HEK293 (cell line): ENCODE measurements around the gene MAPKAP1.

Experiments used
- CTCF ChIA-PET: fragments of 350-600 bp; formaldehyde crosslinking; extraction: SDS; loops from one replicate; lab custom pipeline; 2021; ENCODE audit warnings: antibody characterized with exemption; lab: Yijun Ruan, JAX
- POLR2A ChIA-PET: fragments of 300-600 bp; formaldehyde crosslinking; extraction: SDS; loops from one replicate; lab custom pipeline; 2020; ENCODE audit warnings: antibody characterized with exemption, inconsistent platforms; lab: Yijun Ruan, JAX
- H3K27ac ChIP-seq: fragments of 200-500 bp; sonication (Bioruptor generic); 2 replicates; pipeline ENCODE4 v1.5.1; 2014; ENCODE audit warnings: low read depth, low read length, control low read depth, inconsistent platforms; ENCODE audit errors: extremely low read depth
- H3K36me3 ChIP-seq, 2 experiments: fragments of 200-500 bp in 1 of 2; sonication (Bioruptor generic) in 1 of 2; 1 replicate in 1 of 2; 2 replicates in 1 of 2; pipeline ENCODE4 v1.5.1; 2014 to 2017; ENCODE audit warnings: inconsistent platforms in 2 of 2, low read length in 2 of 2; ENCODE audit not compliant: control insufficient read depth in 2 of 2, insufficient read depth in 1 of 2
- H3K4me1 ChIP-seq: fragments of 200-500 bp; sonication (Bioruptor generic); 2 replicates; pipeline ENCODE4 v1.5.1; 2014; ENCODE audit warnings: mild to moderate bottlenecking, low read length, inconsistent platforms; ENCODE audit not compliant: control insufficient read depth, insufficient read depth
- H3K4me3 ChIP-seq: 2 replicates; pipeline ENCODE4 v1.5.1; 2011; ENCODE audit warnings: low read depth, mild to moderate bottlenecking, control low read depth, low read length, moderate library complexity
- H3K9me3 ChIP-seq: fragments of 200-500 bp; sonication (Bioruptor generic); 2 replicates; pipeline ENCODE4 v1.5.1; 2014; ENCODE audit warnings: low read depth, low read length, inconsistent platforms; ENCODE audit not compliant: control insufficient read depth, insufficient read depth
- HOXD13 ChIP-seq: sonication (generic); formaldehyde crosslinking; IDR thresholded peaks from 2 replicates; pipeline ENCODE4 v1.8.0; 2022; ENCODE audit warnings: missing genetic modification reagents, borderline replicate concordance
- IKZF3 ChIP-seq: fragments of 450-650 bp; IDR thresholded peaks from 2 replicates; pipeline ENCODE4 v1.5.0; 2018; ENCODE audit warnings: missing biosample characterization, mild to moderate bottlenecking, missing genetic modification characterization, moderate library complexity
- REPIN1 ChIP-seq: fragments of 450-650 bp; formaldehyde crosslinking; IDR thresholded peaks from 2 replicates; pipeline ENCODE4 v1.5.1; 2017; ENCODE audit warnings: missing biosample characterization, missing genetic modification characterization, low read depth
- TCF7L2 ChIP-seq: IDR thresholded peaks from 2 replicates; pipeline ENCODE4 v1.6.1; 2011; ENCODE audit warnings: low read depth, mild to moderate bottlenecking, inconsistent platforms, low read length, moderate library complexity, borderline replicate concordance
- ZNF146 ChIP-seq: fragments of 450-650 bp; formaldehyde crosslinking; IDR thresholded peaks from 2 replicates; pipeline ENCODE4 v1.5.1; 2016; ENCODE audit warnings: missing biosample characterization, missing genetic modification characterization
- ZNF155 ChIP-seq: fragments of 450-650 bp; formaldehyde crosslinking; IDR thresholded peaks from 2 replicates; pipeline ENCODE4 v1.5.1; 2016; ENCODE audit warnings: missing biosample characterization, missing genetic modification characterization
- ZNF211 ChIP-seq: fragments of 450-650 bp; formaldehyde crosslinking; IDR thresholded peaks from 2 replicates; pipeline ENCODE4 v1.5.1; 2016; ENCODE audit warnings: low read depth, missing biosample characterization, missing genetic modification characterization
- ZNF248 ChIP-seq: fragments of 450-650 bp; formaldehyde crosslinking; IDR thresholded peaks from 2 replicates; pipeline ENCODE4 v1.5.1; 2017; ENCODE audit warnings: missing biosample characterization, missing genetic modification characterization
- ZNF292 ChIP-seq: fragments of 450-650 bp; formaldehyde crosslinking; IDR thresholded peaks from 2 replicates; pipeline ENCODE4 v1.5.1; 2016; ENCODE audit warnings: low read depth, missing biosample characterization, missing genetic modification characterization, borderline replicate concordance
- ZNF302 ChIP-seq: fragments of 450-650 bp; formaldehyde crosslinking; IDR thresholded peaks from 2 replicates; pipeline ENCODE4 v1.5.1; 2016; ENCODE audit warnings: missing biosample characterization, missing genetic modification characterization, low read depth
- ZNF530 ChIP-seq: fragments of 450-650 bp; formaldehyde crosslinking; IDR thresholded peaks from 2 replicates; pipeline ENCODE4 v1.5.1; 2016; ENCODE audit warnings: low read depth, missing biosample characterization, missing genetic modification characterization
- ZNF548 ChIP-seq: fragments of 450-650 bp; formaldehyde crosslinking; IDR thresholded peaks from 2 replicates; pipeline ENCODE4 v1.5.1; 2016; ENCODE audit warnings: missing biosample characterization, missing genetic modification characterization
- ZNF549 ChIP-seq: fragments of 450-650 bp; IDR thresholded peaks from 2 replicates; pipeline ENCODE4 v1.5.1; 2018; ENCODE audit warnings: missing biosample characterization, missing genetic modification characterization, mild to moderate bottlenecking, inconsistent platforms, moderate library complexity
- ZNF571 ChIP-seq: fragments of 450-650 bp; formaldehyde crosslinking; IDR thresholded peaks from 2 replicates; pipeline ENCODE4 v1.5.0; 2017; ENCODE audit warnings: missing biosample characterization, missing genetic modification characterization
- ZNF600 ChIP-seq: fragments of 450-650 bp; formaldehyde crosslinking; IDR thresholded peaks from 2 replicates; pipeline ENCODE4 v1.5.1; 2016; ENCODE audit warnings: missing biosample characterization, missing genetic modification characterization
- ZNF707 ChIP-seq: fragments of 450-650 bp; formaldehyde crosslinking; IDR thresholded peaks from 2 replicates; pipeline ENCODE4 v1.5.1; 2016; ENCODE audit warnings: missing biosample characterization, missing genetic modification characterization
- ZNF791 ChIP-seq: fragments of 450-650 bp; formaldehyde crosslinking; IDR thresholded peaks from 2 replicates; pipeline ENCODE4 v1.5.1; 2016; ENCODE audit warnings: missing biosample characterization, missing genetic modification characterization
- ZNF830 ChIP-seq: fragments of 450-650 bp; IDR thresholded peaks from 2 replicates; pipeline ENCODE4 v1.5.0; 2018; ENCODE audit warnings: missing biosample characterization, missing genetic modification characterization, low read depth, mild to moderate bottlenecking, moderate library complexity
- ZSCAN16 ChIP-seq: fragments of 450-650 bp; formaldehyde crosslinking; IDR thresholded peaks from 2 replicates; pipeline ENCODE4 v1.5.1; 2016; ENCODE audit warnings: missing biosample characterization, missing genetic modification characterization
- TF ChIP-seq, protein P1 (sequence below): fragments of 450-650 bp; formaldehyde crosslinking; IDR thresholded peaks from 2 replicates; pipeline ENCODE4 v1.5.1; 2016; ENCODE audit warnings: missing biosample characterization, missing genetic modification characterization, low read depth
- TF ChIP-seq, protein P2 (sequence below): fragments of 450-650 bp; formaldehyde crosslinking; IDR thresholded peaks from 2 replicates; pipeline ENCODE4 v1.5.1; 2016; ENCODE audit warnings: missing biosample characterization, missing genetic modification characterization
- TF ChIP-seq, protein P3 (sequence below): fragments of 450-650 bp; formaldehyde crosslinking; IDR thresholded peaks from 2 replicates; pipeline ENCODE4 v1.5.1; 2016; ENCODE audit warnings: missing biosample characterization, missing genetic modification characterization
- TF ChIP-seq, protein P4 (sequence below): fragments of 450-650 bp; formaldehyde crosslinking; IDR thresholded peaks from 2 replicates; pipeline ENCODE4 v1.5.1; 2016; ENCODE audit warnings: missing biosample characterization, missing genetic modification characterization
- TF ChIP-seq, protein P5 (sequence below): fragments of 450-650 bp; formaldehyde crosslinking; IDR thresholded peaks from 2 replicates; pipeline ENCODE4 v1.5.1; 2016; ENCODE audit warnings: missing biosample characterization, missing genetic modification characterization
- TF ChIP-seq, protein P6 (sequence below): fragments of 450-650 bp; formaldehyde crosslinking; IDR thresholded peaks from 2 replicates; pipeline ENCODE4 v1.5.1; 2017; ENCODE audit warnings: missing biosample characterization, missing genetic modification characterization

Gene MAPKAP1

DNA sequence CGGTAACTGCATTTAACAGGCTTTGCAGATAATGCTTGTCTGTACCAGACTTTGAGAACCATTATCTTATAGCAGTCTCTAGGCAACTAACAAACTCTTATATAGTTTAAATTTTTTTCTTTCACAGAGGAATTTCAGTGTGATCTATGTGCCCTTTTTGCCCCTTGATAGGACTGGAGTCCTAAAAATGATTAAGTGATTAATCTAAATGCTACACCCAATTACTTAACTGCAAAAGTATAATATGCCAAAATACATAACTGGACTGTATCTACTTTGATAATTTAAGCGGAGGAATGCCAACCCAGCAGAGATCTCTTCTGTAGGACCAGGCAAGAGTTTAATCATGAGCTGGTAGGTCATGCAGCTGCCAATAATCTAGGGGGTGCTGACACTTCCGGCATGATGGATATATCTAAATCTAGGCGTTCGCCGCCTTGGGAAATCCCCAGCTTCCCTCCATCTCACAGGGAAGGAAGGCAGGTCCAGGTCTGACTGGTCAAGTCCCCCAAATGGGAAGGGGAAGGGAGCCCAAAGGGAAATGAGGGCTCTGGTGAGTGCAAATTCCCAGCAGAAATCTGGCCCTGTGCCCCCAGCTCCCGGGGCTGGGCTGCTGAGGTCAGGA lies 239.8 kb downstream of the MAPKAP1 start:
- POLR2A ChIA-PET, result interaction anchor here (0.6 kb wide), 1 partner anchor 206 kb away, joined by 3 read pairs; the partner anchor contains the start of gene GAPVD1

DNA sequence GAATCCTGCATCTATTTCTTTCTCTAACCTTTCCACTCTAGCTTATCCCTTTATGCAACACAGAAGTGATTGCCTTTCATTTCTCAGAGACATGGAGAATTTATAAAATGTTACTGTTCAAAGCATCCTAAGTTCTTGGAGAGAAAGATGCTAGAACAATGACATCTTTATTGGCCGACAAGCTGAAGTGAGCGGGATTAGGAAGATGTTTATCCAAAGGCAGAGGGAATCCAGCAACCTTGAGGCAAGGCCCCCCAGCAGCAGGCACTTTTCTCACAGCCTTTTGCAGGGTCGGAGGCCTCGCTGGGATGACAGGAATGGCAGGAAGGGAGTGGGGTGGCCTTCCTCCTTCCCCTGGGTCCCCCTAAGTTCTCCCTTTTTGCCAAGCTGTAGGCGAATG lies 240.6 kb downstream of the MAPKAP1 start:
- H3K27ac ChIP-seq, result no peak overlapping the region
- TF ChIP-seq, protein P1, sequence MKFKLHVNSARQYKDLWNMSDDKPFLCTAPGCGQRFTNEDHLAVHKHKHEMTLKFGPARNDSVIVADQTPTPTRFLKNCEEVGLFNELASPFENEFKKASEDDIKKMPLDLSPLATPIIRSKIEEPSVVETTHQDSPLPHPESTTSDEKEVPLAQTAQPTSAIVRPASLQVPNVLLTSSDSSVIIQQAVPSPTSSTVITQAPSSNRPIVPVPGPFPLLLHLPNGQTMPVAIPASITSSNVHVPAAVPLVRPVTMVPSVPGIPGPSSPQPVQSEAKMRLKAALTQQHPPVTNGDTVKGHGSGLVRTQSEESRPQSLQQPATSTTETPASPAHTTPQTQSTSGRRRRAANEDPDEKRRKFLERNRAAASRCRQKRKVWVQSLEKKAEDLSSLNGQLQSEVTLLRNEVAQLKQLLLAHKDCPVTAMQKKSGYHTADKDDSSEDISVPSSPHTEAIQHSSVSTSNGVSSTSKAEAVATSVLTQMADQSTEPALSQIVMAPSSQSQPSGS (tag by site-specific recombination), result no peak
- TF ChIP-seq ZNF549 (tag by site-specific recombination) (no peak), IKZF3 (tag by site-specific recombination) (no peak), ZNF707 (tag by site-specific recombination) (no peak), ZNF548 (tag by site-specific recombination) (no peak), ZNF530 (tag by site-specific recombination) (no peak), ZNF830 (tag by site-specific recombination) (no peak), ZNF146 (tag by site-specific recombination) (no peak), ZSCAN16 (no peak), ZNF155 (tag by site-specific recombination) (no peak), ZNF211 (tag by site-specific recombination) (no peak), ZNF292 (tag by site-specific recombination) (no peak), HOXD13 (CRISPR knock-in tag) (no peak), ZNF571 (tag by site-specific recombination) (no peak)
- TF ChIP-seq, protein P2, sequence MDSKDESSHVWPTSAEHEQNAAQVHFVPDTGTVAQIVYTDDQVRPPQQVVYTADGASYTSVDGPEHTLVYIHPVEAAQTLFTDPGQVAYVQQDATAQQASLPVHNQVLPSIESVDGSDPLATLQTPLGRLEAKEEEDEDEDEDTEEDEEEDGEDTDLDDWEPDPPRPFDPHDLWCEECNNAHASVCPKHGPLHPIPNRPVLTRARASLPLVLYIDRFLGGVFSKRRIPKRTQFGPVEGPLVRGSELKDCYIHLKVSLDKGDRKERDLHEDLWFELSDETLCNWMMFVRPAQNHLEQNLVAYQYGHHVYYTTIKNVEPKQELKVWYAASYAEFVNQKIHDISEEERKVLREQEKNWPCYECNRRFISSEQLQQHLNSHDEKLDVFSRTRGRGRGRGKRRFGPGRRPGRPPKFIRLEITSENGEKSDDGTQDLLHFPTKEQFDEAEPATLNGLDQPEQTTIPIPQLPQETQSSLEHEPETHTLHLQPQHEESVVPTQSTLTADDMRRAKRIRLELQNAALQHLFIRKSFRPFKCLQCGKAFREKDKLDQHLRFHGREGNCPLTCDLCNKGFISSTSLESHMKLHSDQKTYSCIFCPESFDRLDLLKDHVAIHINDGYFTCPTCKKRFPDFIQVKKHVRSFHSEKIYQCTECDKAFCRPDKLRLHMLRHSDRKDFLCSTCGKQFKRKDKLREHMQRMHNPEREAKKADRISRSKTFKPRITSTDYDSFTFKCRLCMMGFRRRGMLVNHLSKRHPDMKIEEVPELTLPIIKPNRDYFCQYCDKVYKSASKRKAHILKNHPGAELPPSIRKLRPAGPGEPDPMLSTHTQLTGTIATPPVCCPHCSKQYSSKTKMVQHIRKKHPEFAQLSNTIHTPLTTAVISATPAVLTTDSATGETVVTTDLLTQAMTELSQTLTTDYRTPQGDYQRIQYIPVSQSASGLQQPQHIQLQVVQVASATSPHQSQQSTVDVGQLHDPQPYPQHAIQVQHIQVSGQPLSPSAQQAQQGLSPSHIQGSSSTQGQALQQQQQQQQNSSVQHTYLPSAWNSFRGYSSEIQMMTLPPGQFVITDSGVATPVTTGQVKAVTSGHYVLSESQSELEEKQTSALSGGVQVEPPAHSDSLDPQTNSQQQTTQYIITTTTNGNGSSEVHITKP (tag by site-specific recombination), result no peak
- TF ChIP-seq, protein P3, sequence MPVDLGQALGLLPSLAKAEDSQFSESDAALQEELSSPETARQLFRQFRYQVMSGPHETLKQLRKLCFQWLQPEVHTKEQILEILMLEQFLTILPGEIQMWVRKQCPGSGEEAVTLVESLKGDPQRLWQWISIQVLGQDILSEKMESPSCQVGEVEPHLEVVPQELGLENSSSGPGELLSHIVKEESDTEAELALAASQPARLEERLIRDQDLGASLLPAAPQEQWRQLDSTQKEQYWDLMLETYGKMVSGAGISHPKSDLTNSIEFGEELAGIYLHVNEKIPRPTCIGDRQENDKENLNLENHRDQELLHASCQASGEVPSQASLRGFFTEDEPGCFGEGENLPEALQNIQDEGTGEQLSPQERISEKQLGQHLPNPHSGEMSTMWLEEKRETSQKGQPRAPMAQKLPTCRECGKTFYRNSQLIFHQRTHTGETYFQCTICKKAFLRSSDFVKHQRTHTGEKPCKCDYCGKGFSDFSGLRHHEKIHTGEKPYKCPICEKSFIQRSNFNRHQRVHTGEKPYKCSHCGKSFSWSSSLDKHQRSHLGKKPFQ, result no peak
- TF ChIP-seq, protein P4, sequence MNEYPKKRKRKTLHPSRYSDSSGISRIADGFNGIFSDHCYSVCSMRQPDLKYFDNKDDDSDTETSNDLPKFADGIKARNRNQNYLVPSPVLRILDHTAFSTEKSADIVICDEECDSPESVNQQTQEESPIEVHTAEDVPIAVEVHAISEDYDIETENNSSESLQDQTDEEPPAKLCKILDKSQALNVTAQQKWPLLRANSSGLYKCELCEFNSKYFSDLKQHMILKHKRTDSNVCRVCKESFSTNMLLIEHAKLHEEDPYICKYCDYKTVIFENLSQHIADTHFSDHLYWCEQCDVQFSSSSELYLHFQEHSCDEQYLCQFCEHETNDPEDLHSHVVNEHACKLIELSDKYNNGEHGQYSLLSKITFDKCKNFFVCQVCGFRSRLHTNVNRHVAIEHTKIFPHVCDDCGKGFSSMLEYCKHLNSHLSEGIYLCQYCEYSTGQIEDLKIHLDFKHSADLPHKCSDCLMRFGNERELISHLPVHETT, result no peak
- TF ChIP-seq, protein P5, sequence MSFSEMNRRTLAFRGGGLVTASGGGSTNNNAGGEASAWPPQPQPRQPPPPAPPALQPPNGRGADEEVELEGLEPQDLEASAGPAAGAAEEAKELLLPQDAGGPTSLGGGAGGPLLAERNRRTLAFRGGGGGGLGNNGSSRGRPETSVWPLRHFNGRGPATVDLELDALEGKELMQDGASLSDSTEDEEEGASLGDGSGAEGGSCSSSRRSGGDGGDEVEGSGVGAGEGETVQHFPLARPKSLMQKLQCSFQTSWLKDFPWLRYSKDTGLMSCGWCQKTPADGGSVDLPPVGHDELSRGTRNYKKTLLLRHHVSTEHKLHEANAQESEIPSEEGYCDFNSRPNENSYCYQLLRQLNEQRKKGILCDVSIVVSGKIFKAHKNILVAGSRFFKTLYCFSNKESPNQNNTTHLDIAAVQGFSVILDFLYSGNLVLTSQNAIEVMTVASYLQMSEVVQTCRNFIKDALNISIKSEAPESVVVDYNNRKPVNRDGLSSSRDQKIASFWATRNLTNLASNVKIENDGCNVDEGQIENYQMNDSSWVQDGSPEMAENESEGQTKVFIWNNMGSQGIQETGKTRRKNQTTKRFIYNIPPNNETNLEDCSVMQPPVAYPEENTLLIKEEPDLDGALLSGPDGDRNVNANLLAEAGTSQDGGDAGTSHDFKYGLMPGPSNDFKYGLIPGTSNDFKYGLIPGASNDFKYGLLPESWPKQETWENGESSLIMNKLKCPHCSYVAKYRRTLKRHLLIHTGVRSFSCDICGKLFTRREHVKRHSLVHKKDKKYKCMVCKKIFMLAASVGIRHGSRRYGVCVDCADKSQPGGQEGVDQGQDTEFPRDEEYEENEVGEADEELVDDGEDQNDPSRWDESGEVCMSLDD, result no peak
- TF ChIP-seq, all 188 proteins: peak for 0
- ChIA-PET CTCF (interaction anchor here (0.5 to 0.7 kb wide), 2 partner anchors 9 to 83 kb away, joined by 3 to 6 read pairs; no protein-coding TSS in a partner anchor), POLR2A (no interaction called here)
- H3K36me3 ChIP-seq, result no peaks in the 10 kb centered on the region
- H3K4me3 ChIP-seq, result no peak overlapping the region
- no peaks in the 10 kb centered on the region for H3K9me3 ChIP-seq
- H3K4me1 ChIP-seq, result 0 out of 2 replicates have a peak, but pooled peaks cover 3% of the 10 kb centered on the region

More for the DNA sequence above, 239.8 kb downstream of the MAPKAP1 start:
- TF ChIP-seq ZNF600 (no peak), ZNF302 (tag by site-specific recombination) (no peak), REPIN1 (no peak), ZNF791 (tag by site-specific recombination) (no peak), ZNF248 (tag by site-specific recombination) (no peak), TCF7L2 (no peak)
- TF ChIP-seq, protein P6, sequence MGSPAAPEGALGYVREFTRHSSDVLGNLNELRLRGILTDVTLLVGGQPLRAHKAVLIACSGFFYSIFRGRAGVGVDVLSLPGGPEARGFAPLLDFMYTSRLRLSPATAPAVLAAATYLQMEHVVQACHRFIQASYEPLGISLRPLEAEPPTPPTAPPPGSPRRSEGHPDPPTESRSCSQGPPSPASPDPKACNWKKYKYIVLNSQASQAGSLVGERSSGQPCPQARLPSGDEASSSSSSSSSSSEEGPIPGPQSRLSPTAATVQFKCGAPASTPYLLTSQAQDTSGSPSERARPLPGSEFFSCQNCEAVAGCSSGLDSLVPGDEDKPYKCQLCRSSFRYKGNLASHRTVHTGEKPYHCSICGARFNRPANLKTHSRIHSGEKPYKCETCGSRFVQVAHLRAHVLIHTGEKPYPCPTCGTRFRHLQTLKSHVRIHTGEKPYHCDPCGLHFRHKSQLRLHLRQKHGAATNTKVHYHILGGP (tag by site-specific recombination), result no peak
- Histone ChIP-seq H3K4me1 (peaks cover 3% of the 10 kb centered on the region; the same call in 1 of the 2 replicates), H3K27ac (no peak overlapping the region), H3K9me3 (no peaks in the 10 kb centered on the region), H3K4me3 (no peak overlapping the region), H3K36me3 (no peaks in the 10 kb centered on the region)
- CTCF ChIA-PET, result interaction anchor here (0.7 to 0.9 kb wide), 2 partner anchors 75 to 92 kb away, joined by 3 read pairs; no protein-coding TSS in a partner anchor
